MM.1S (cell line): Measurements from ENCODE around the gene GHRH.

Source experiments
- EZH2 ChIP-seq: fragments of 300-600 bp; sonication (generic); optimal IDR thresholded peaks from 2 replicates; pipeline ENCODE3; 2017; ENCODE audit warnings: low read depth, mild to moderate bottlenecking, antibody characterized with exemption, low read length, mixed read lengths
- TF ChIP-seq, protein P1 (sequence below): fragments of 300-600 bp; sonication (generic); IDR thresholded peaks from 2 replicates; pipeline ENCODE4 v1.5.1; 2016; ENCODE audit warnings: antibody characterized with exemption, low read length, mixed read lengths

DNA sequence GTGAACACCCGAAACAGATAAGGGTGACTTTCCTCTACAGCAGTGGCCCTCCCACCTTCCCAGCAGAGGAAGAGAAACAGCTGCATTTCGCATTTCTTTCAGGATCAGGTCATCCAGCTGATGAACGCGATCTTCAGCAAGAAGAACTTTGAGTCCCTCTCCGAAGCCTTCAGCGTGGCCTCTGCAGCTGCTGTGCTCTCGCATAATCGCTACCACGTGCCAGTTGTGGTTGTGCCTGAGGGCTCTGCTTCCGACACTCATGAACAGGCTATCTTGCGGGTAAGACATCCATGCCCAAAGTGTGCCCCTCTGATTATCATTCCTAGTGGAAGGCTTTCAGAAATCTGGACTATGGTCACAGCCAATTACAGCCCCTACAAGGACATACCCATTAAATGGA lies 54.4 kb downstream of the GHRH start:
- TF ChIP-seq, protein P1, sequence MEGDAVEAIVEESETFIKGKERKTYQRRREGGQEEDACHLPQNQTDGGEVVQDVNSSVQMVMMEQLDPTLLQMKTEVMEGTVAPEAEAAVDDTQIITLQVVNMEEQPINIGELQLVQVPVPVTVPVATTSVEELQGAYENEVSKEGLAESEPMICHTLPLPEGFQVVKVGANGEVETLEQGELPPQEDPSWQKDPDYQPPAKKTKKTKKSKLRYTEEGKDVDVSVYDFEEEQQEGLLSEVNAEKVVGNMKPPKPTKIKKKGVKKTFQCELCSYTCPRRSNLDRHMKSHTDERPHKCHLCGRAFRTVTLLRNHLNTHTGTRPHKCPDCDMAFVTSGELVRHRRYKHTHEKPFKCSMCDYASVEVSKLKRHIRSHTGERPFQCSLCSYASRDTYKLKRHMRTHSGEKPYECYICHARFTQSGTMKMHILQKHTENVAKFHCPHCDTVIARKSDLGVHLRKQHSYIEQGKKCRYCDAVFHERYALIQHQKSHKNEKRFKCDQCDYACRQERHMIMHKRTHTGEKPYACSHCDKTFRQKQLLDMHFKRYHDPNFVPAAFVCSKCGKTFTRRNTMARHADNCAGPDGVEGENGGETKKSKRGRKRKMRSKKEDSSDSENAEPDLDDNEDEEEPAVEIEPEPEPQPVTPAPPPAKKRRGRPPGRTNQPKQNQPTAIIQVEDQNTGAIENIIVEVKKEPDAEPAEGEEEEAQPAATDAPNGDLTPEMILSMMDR, result no peak
- no peak for TF ChIP-seq EZH2
